A204.1 (cell line): Measurements from ENCODE around the gene OSCP1.

Experiments used
- FAIRE-seq: peaks from 2 replicates; lab custom pipeline; 2012; peaks lifted over from hg19 to GRCh38; lab: Jason Lieb, UNC

The OSCP1 gene

GRCh38 chr1:36401602-36402503 lies 48.4 kb downstream of the OSCP1 start:
- no peak for FAIRE-seq

- FAIRE-seq: peak; percentile 76
Observed at GRCh38 chr1:36400825-36401601, 49.2 kb downstream of the OSCP1 start.

GRCh38 chr1:36400514-36400824 lies 49.8 kb downstream of the OSCP1 start:
- no peak for FAIRE-seq

GRCh38 chr1:36398370-36398977 lies 51.8 kb downstream of the OSCP1 start:
- FAIRE-seq: no peak

- FAIRE-seq: peak; percentile 65
Observed at GRCh38 chr1:36397378-36398230, 52.6 kb downstream of the OSCP1 start, which contains the start of gene LSM10. Gene LSM10 (minus strand): TSS chr1:36397908. CDS start chr1:36394129, 3,779 bp downstream.

- FAIRE-seq: no peak
Observed at GRCh38 chr1:36397083-36397377, 53.2 kb downstream of the OSCP1 start.

- no peak for FAIRE-seq
Observed at GRCh38 chr1:36396359-36396758, 53.9 kb downstream of the OSCP1 start.

GRCh38 chr1:36393686-36394085 lies 56.6 kb downstream of the OSCP1 start:
- no peak for FAIRE-seq

GRCh38 chr1:36392836-36393235 lies 57.4 kb downstream of the OSCP1 start:
- FAIRE-seq: no peak

GRCh38 chr1:36391271-36391670 lies 59.0 kb downstream of the OSCP1 start:
- FAIRE-seq: no peak

GRCh38 chr1:36390411-36390810 lies 59.8 kb downstream of the OSCP1 start:
- no peak for FAIRE-seq

- no peak for FAIRE-seq
Observed at GRCh38 chr1:36389999-36390398, 60.3 kb downstream of the OSCP1 start.

- FAIRE-seq: no peak
Observed at GRCh38 chr1:36389261-36389660, 61.0 kb downstream of the OSCP1 start.

GRCh38 chr1:36387141-36387949 lies 62.9 kb downstream of the OSCP1 start:
- no peak for FAIRE-seq

- peak; percentile 93 for FAIRE-seq
Observed at GRCh38 chr1:36386265-36387140, 63.7 kb downstream of the OSCP1 start.

GRCh38 chr1:36385410-36386264 lies 64.6 kb downstream of the OSCP1 start, which contains the start of gene STK40:
Gene STK40 (minus strand): TSS chr1:36385924. CDS start chr1:36361332, 24,592 bp downstream.
- peak; percentile 96 for FAIRE-seq

- FAIRE-seq: no peak
Observed at GRCh38 chr1:36384542-36385409, 65.5 kb downstream of the OSCP1 start.

GRCh38 chr1:36383240-36383639 lies 67.0 kb downstream of the OSCP1 start:
- FAIRE-seq: no peak
